WTC11 (cell line): ENCODE measurements around the gene FES. TPM values are rescaled to one million over a fixed set of nuclear protein-coding genes. Genes with fewer than 3 reads are reported as not detected.
A peak's percentile ranks its signal among the peaks of the same experiment; 100 is the strongest.

ENCODE experiments used
- ATAC-seq: fragments of 200-7000 bp; cut with Tn5 transposase; 2 replicates; pipeline ENCODE4 v1.10.0; 2021; ENCODE audit warnings: mild to moderate bottlenecking, moderate library complexity
- CTCF ChIA-PET: fragments of 300-600 bp; sonication (Branson Sonifier 250); formaldehyde crosslinking; loops from one replicate; lab custom pipeline; 2021; ENCODE audit warnings: antibody characterized with exemption; lab: Charles Lee
- POLR2A ChIA-PET: fragments of 350-600 bp; sonication (Branson Sonifier 250); formaldehyde crosslinking; loops from one replicate; lab custom pipeline; 2021; ENCODE audit warnings: antibody characterized with exemption; lab: Charles Lee
- DNase-seq: peaks from one replicate; pipeline ENCODE4 v3.0.0; 2021; ENCODE audit warnings: low spot score
- H3K27ac Mint-ChIP-seq: 2 replicates; pipeline ENCODE4 v1.8.0; 2021; ENCODE audit warnings: mixed read lengths
- H3K27me3 Mint-ChIP-seq: 2 replicates; pipeline ENCODE4 v1.8.0; 2021; ENCODE audit warnings: low read depth, mild to moderate bottlenecking, moderate library complexity, mixed read lengths
- H3K36me3 Mint-ChIP-seq: 2 replicates; pipeline ENCODE4 v1.8.0; 2021; ENCODE audit warnings: mixed read lengths
- H3K4me1 Mint-ChIP-seq: 2 replicates; pipeline ENCODE4 v1.8.0; 2022; ENCODE audit warnings: mixed read lengths
- H3K4me3 Mint-ChIP-seq: 2 replicates; pipeline ENCODE4 v1.8.0; 2021; ENCODE audit warnings: mild to moderate bottlenecking, moderate library complexity, mixed read lengths
- H3K9me3 Mint-ChIP-seq: 2 replicates; pipeline ENCODE4 v1.8.0; 2021; ENCODE audit warnings: mixed read lengths
- ATF3 ChIP-seq: sonication (generic); formaldehyde crosslinking; conservative IDR thresholded peaks from 2 replicates; pipeline ENCODE4 v1.8.1; 2022; ENCODE audit warnings: mild to moderate bottlenecking, missing genetic modification reagents
- CDX4 ChIP-seq: fragments of 250-450 bp; sonication (Bioruptor Pico); IDR thresholded peaks from 2 replicates; pipeline ENCODE4 v1.9.0; 2021; ENCODE audit warnings: moderate library complexity, mild to moderate bottlenecking, inconsistent platforms, borderline replicate concordance
- EMX1 ChIP-seq: fragments of 250-450 bp; sonication (Bioruptor Pico); IDR thresholded peaks from 2 replicates; pipeline ENCODE4 v1.8.0; 2021; ENCODE audit warnings: mild to moderate bottlenecking
- FOXP4 ChIP-seq: sonication (generic); formaldehyde crosslinking; IDR thresholded peaks from 2 replicates; pipeline ENCODE4 v1.8.0; 2022; ENCODE audit warnings: mild to moderate bottlenecking, missing genetic modification reagents
- GABPB1 ChIP-seq: sonication (generic); formaldehyde crosslinking; IDR thresholded peaks from 2 replicates; pipeline ENCODE4 v1.8.1; 2023; ENCODE audit warnings: mild to moderate bottlenecking, missing genetic modification reagents
- JAZF1 ChIP-seq: fragments of 250-450 bp; sonication (Bioruptor Pico); IDR thresholded peaks from 2 replicates; pipeline ENCODE4 v1.9.0; 2021; ENCODE audit warnings: moderate library complexity, mild to moderate bottlenecking, inconsistent platforms
- MAX ChIP-seq: sonication (generic); formaldehyde crosslinking; IDR thresholded peaks from 2 replicates; pipeline ENCODE4 v1.8.0; 2022; ENCODE audit warnings: mild to moderate bottlenecking, missing genetic modification reagents
- MLX ChIP-seq: sonication (generic); formaldehyde crosslinking; IDR thresholded peaks from 2 replicates; pipeline ENCODE4 v1.8.1; 2023; ENCODE audit warnings: mild to moderate bottlenecking, missing genetic modification reagents, moderate library complexity
- MYBL2 ChIP-seq: sonication (generic); formaldehyde crosslinking; IDR thresholded peaks from 2 replicates; pipeline ENCODE4 v1.8.1; 2023; ENCODE audit warnings: mild to moderate bottlenecking, moderate library complexity, missing genetic modification reagents
- NFATC4 ChIP-seq: fragments of 250-450 bp; sonication (Bioruptor Pico); IDR thresholded peaks from 2 replicates; pipeline ENCODE4 v1.9.0; 2021; ENCODE audit warnings: mild to moderate bottlenecking
- NFYB ChIP-seq: sonication (generic); formaldehyde crosslinking; conservative IDR thresholded peaks from 2 replicates; pipeline ENCODE4 v1.8.0; 2022; ENCODE audit warnings: low read depth, missing genetic modification reagents
- NR1H2 ChIP-seq: sonication (generic); formaldehyde crosslinking; IDR thresholded peaks from 2 replicates; pipeline ENCODE4 v1.9.0; 2021; ENCODE audit warnings: mild to moderate bottlenecking, moderate library complexity, missing genetic modification reagents
- NR3C1 ChIP-seq: sonication (generic); formaldehyde crosslinking; conservative IDR thresholded peaks from 2 replicates; pipeline ENCODE4 v1.8.1; 2023; ENCODE audit warnings: low read depth, mild to moderate bottlenecking, missing genetic modification reagents
- PRDM15 ChIP-seq: sonication (generic); formaldehyde crosslinking; IDR thresholded peaks from 2 replicates; pipeline ENCODE4 v1.8.0; 2022; ENCODE audit warnings: missing genetic modification reagents
- RELA ChIP-seq: sonication (generic); formaldehyde crosslinking; IDR thresholded peaks from 2 replicates; pipeline ENCODE4 v1.8.1; 2022; ENCODE audit warnings: missing genetic modification reagents, mild to moderate bottlenecking, borderline replicate concordance
- RORB ChIP-seq: fragments of 250-450 bp; sonication (Bioruptor Pico); IDR thresholded peaks from 2 replicates; pipeline ENCODE4 v1.9.0; 2021; ENCODE audit warnings: mild to moderate bottlenecking
- SMAD4 ChIP-seq: sonication (generic); formaldehyde crosslinking; IDR thresholded peaks from 2 replicates; pipeline ENCODE4 v1.8.0; 2022; ENCODE audit warnings: mild to moderate bottlenecking, missing genetic modification reagents
- STAT6 ChIP-seq: sonication (generic); formaldehyde crosslinking; conservative IDR thresholded peaks from 2 replicates; pipeline ENCODE4 v1.8.1; 2023; ENCODE audit warnings: mild to moderate bottlenecking, low read depth, missing genetic modification reagents, moderate library complexity
- ZBTB21 ChIP-seq: sonication (generic); formaldehyde crosslinking; IDR thresholded peaks from 2 replicates; pipeline ENCODE4 v1.8.1; 2023; ENCODE audit warnings: mild to moderate bottlenecking, missing genetic modification reagents, borderline replicate concordance
- ZNF138 ChIP-seq: sonication (generic); formaldehyde crosslinking; conservative IDR thresholded peaks from 2 replicates; pipeline ENCODE4 v1.8.1; 2022; ENCODE audit warnings: mild to moderate bottlenecking, moderate library complexity, missing genetic modification reagents
- ZNF425 ChIP-seq: fragments of 250-450 bp; sonication (Bioruptor Pico); conservative IDR thresholded peaks from 2 replicates; pipeline ENCODE4 v1.9.0; 2021; ENCODE audit warnings: mild to moderate bottlenecking
- total RNA-seq: library from RNA; stranded (reverse); gene quantifications from 3 replicates; pipeline ENCODE4 v1.2.3, GENCODE V29; 2021

The FES gene
- total RNA-seq, 1 experiment from 2014 or later = 10.0 TPM

- TF ChIP-seq STAT6 (CRISPR knock-in tag) = no peak
- TF ChIP-seq MYBL2 (CRISPR knock-in tag) = no peak
- no peak for TF ChIP-seq MAX
- TF ChIP-seq NR1H2 (CRISPR knock-in tag) = no peak
- TF ChIP-seq FOXP4 = no peak
Measured at GRCh38 chr15:90863987-90864386, 20.3 kb upstream of the FES start (continued).

GRCh38 chr15:90864507-90864906 lies 19.8 kb upstream of the FES start:
- POLR2A ChIA-PET = no interaction called here
- no peak for DNase-seq
- H3K4me3 Mint-ChIP-seq = no peak overlapping the region
- no peak for TF ChIP-seq RORB (CRISPR knock-in tag)
- no peak for TF ChIP-seq NR3C1
- no peak for TF ChIP-seq ZNF138 (CRISPR knock-in tag)
- no peak for TF ChIP-seq ZBTB21 (CRISPR knock-in tag)
- no peak for TF ChIP-seq RELA (CRISPR knock-in tag)
- TF ChIP-seq NFATC4 = no peak
- no peak for TF ChIP-seq PRDM15 (CRISPR knock-in tag)
- no peak for TF ChIP-seq NFYB (CRISPR knock-in tag)
- no peak for TF ChIP-seq GABPB1
- no peak for TF ChIP-seq CDX4
- TF ChIP-seq MLX = no peak
- no peak for TF ChIP-seq ATF3 (CRISPR knock-in tag)
- no peak for TF ChIP-seq ZNF425
- no peak for TF ChIP-seq SMAD4 (CRISPR knock-in tag)
- TF ChIP-seq MAX = no peak
- TF ChIP-seq JAZF1 (CRISPR knock-in tag) = no peak
- no peak for TF ChIP-seq EMX1 (CRISPR knock-in tag)

More at GRCh38 chr15:90864507-90864906, 19.8 kb upstream of the FES start:
- CTCF ChIA-PET = interaction anchor here (0.9 to 1.4 kb wide), 5 partner anchors 20 to 217 kb away, joined by 3 to 6 read pairs (median 3); partner anchors contain the start of genes FES and HDDC3
- peaks cover 27% of the 10 kb centered on the region for H3K4me1 Mint-ChIP-seq
- no peaks in the 10 kb centered on the region for H3K9me3 Mint-ChIP-seq
- no peaks in the 10 kb centered on the region; the same call in 1 of the 2 replicates for H3K27me3 Mint-ChIP-seq
- H3K36me3 Mint-ChIP-seq = no peaks in the 10 kb centered on the region
- ATAC-seq = peak; percentile 49
- no peak overlapping the region for H3K27ac Mint-ChIP-seq
